DND-41 (cell line): ENCODE results near the gene SMAD5.

Source experiments
- ATAC-seq: fragments of 200-7000 bp; cut with Tn5 transposase; 3 replicates; pipeline ENCODE4 v1.9.1; 2021; ENCODE audit warnings: low read depth; ENCODE audit not compliant: insufficient read depth
- DNase-seq: peaks from one replicate; pipeline ENCODE4 v3.0.0-alpha.2; 2020
- H2AFZ ChIP-seq: 2 replicates; pipeline ENCODE4 v1.6.0; 2012; ENCODE audit warnings: low read depth, low read length
- H3K27ac ChIP-seq: 2 replicates; pipeline ENCODE4 v1.5.1; 2012; ENCODE audit warnings: low read length, inconsistent platforms
- H3K27me3 ChIP-seq: fragments of 200-600 bp; sonication (generic); 2 replicates; pipeline ENCODE4 v1.6.0; 2012; ENCODE audit warnings: low read length, mild to moderate bottlenecking, inconsistent platforms; ENCODE audit not compliant: insufficient read depth, poor library complexity
- H3K36me3 ChIP-seq: 2 replicates; pipeline ENCODE4 v1.5.1; 2012; ENCODE audit warnings: low read length, inconsistent platforms; ENCODE audit not compliant: insufficient read depth
- H3K4me1 ChIP-seq: 2 replicates; pipeline ENCODE4 v1.5.1; 2012; ENCODE audit warnings: mild to moderate bottlenecking, low read length; ENCODE audit not compliant: insufficient read depth
- H3K4me2 ChIP-seq: 2 replicates; pipeline ENCODE4 v1.6.0; 2012; ENCODE audit warnings: mild to moderate bottlenecking, moderate library complexity, low read length, inconsistent platforms; ENCODE audit not compliant: insufficient read depth
- H3K4me3 ChIP-seq, 2 experiments: fragments of 200-600 bp in 1 of 2; shearing (Covaris generic) in 1 of 2; 2 replicates each; pipeline ENCODE4 v1.5.1; 2012 to 2016; ENCODE audit warnings: inconsistent platforms in 2 of 2, low read length in 2 of 2, mild to moderate bottlenecking in 2 of 2, low read depth in 1 of 2, moderate library complexity in 1 of 2
- H3K79me2 ChIP-seq: 2 replicates; pipeline ENCODE4 v1.6.0; 2012; ENCODE audit warnings: low read length, inconsistent platforms; ENCODE audit not compliant: insufficient read depth
- H3K9ac ChIP-seq: 2 replicates; pipeline ENCODE4 v1.6.0; 2012; ENCODE audit warnings: low read depth, mild to moderate bottlenecking, inconsistent platforms, low read length, moderate library complexity
- H3K9me3 ChIP-seq: 2 replicates; pipeline ENCODE4 v1.5.1; 2012; ENCODE audit warnings: low read length, moderate library complexity, mild to moderate bottlenecking, inconsistent platforms; ENCODE audit not compliant: insufficient read depth, severe bottlenecking
- H4K20me1 ChIP-seq: 2 replicates; pipeline ENCODE4 v1.6.0; 2012; ENCODE audit warnings: low read length; ENCODE audit not compliant: insufficient read depth
- CTCF ChIP-seq: IDR thresholded peaks from 2 replicates; pipeline ENCODE4 v1.5.1; 2012; ENCODE audit warnings: borderline replicate concordance, low read length, moderate library complexity, mild to moderate bottlenecking; ENCODE audit not compliant: poor library complexity, severe bottlenecking; ENCODE audit errors: extremely low read depth
- EZH2 ChIP-seq: IDR thresholded peaks from 3 replicates; pipeline ENCODE4 v1.6.1; 2012; ENCODE audit warnings: borderline replicate concordance, low read depth, mild to moderate bottlenecking, moderate library complexity, low read length, inconsistent platforms; ENCODE audit not compliant: severe bottlenecking

SMAD5 gene

GRCh38 chr5:136132557-136133221 lies at the start of gene SMAD5:
SMAD5 (plus strand) TSS chr5:136132845; CDS start chr5:136153761, 20,916 bp downstream.
- DNase-seq = no peak
- no peaks in the 10 kb centered on the region for H4K20me1 ChIP-seq
- H2AFZ ChIP-seq = no peak within 1 kb of the TSS
- ATAC-seq = no peak
- H3K4me1 ChIP-seq = no peaks in the 10 kb centered on the region
- no peaks in the 10 kb centered on the region for H3K79me2 ChIP-seq
- H3K36me3 ChIP-seq = no peaks in the 10 kb centered on the region
- H3K4me2 ChIP-seq = no peak within 1 kb of the TSS
- H3K27ac ChIP-seq = no peak within 1 kb of the TSS
- no peak within 1 kb of the TSS for H3K4me3 ChIP-seq
- no peaks in the 10 kb centered on the region for H3K9me3 ChIP-seq
- no peak for TF ChIP-seq EZH2
- no peak within 1 kb of the TSS for H3K9ac ChIP-seq
- peaks cover 13% of the 10 kb centered on the region for H3K27me3 ChIP-seq

- Histone ChIP-seq H3K27me3 (peaks cover 7% of the 10 kb centered on the region), H3K9ac (no peak overlapping the region), H3K4me1 (no peaks in the 10 kb centered on the region), H3K4me2 (no peak overlapping the region), H3K4me3 (no peak overlapping the region), H4K20me1 (no peaks in the 10 kb centered on the region), H3K27ac (no peak overlapping the region), H2AFZ (no peak overlapping the region), H3K79me2 (no peaks in the 10 kb centered on the region), H3K36me3 (no peaks in the 10 kb centered on the region), H3K9me3 (no peaks in the 10 kb centered on the region)
- no peak for DNase-seq
- ATAC-seq = no peak
- TF ChIP-seq EZH2 (no peak), CTCF (no peak)
Measured at GRCh38 chr5:136084698-136085097, 47.9 kb upstream of the SMAD5 start.

GRCh38 chr5:136086783-136087566 lies 45.7 kb upstream of the SMAD5 start:
- Histone ChIP-seq H3K4me1 (no peaks in the 10 kb centered on the region), H3K9me3 (no peaks in the 10 kb centered on the region), H3K27ac (no peak overlapping the region), H3K4me2 (no peak overlapping the region), H3K27me3 (peaks cover 4% of the 10 kb centered on the region), H3K36me3 (no peaks in the 10 kb centered on the region), H3K9ac (no peak overlapping the region), H3K79me2 (no peaks in the 10 kb centered on the region), H3K4me3 (no peak overlapping the region), H4K20me1 (no peaks in the 10 kb centered on the region), H2AFZ (no peak overlapping the region)
- ATAC-seq (no peak), DNase-seq (no peak)
- TF ChIP-seq EZH2 (no peak), CTCF (no peak)
